Measurements from ENCODE around the gene MAP2K4. TPM values are rescaled to one million over a fixed set of nuclear protein-coding genes. Genes with fewer than 3 reads are reported as not detected.
A peak's percentile ranks its signal among the peaks of the same experiment; 100 is the strongest.

The MAP2K4 gene
- total and polyA plus RNA-seq, 2 experiments from 2014 or later = 43.4 to 76.9 TPM

- H3K9me3 ChIP-seq (ENCODE audit: low read depth) = no peaks in the 10 kb centered on the region
- peaks cover 9% of the 10 kb centered on the region for H3K4me1 ChIP-seq (ENCODE audit: low read depth)
- H3K27ac ChIP-seq = no peak overlapping the region
- H3K27me3 ChIP-seq = no peaks in the 10 kb centered on the region
- no peak for TF ChIP-seq CTCF (IDR thresholded peaks at IDR 0.05; ENCODE audit: low read depth, low read length)
- no peak overlapping the region for H3K4me3 ChIP-seq
- peaks cover 22% of the 10 kb centered on the region for H3K36me3 ChIP-seq
- no peak for DNase-seq (ENCODE audit: low read depth in 1 of 2, low spot score in 1 of 2)
These were observed 92.5 kb downstream of the MAP2K4 start for GRCh38 chr17:12113156-12113555.

DNA sequence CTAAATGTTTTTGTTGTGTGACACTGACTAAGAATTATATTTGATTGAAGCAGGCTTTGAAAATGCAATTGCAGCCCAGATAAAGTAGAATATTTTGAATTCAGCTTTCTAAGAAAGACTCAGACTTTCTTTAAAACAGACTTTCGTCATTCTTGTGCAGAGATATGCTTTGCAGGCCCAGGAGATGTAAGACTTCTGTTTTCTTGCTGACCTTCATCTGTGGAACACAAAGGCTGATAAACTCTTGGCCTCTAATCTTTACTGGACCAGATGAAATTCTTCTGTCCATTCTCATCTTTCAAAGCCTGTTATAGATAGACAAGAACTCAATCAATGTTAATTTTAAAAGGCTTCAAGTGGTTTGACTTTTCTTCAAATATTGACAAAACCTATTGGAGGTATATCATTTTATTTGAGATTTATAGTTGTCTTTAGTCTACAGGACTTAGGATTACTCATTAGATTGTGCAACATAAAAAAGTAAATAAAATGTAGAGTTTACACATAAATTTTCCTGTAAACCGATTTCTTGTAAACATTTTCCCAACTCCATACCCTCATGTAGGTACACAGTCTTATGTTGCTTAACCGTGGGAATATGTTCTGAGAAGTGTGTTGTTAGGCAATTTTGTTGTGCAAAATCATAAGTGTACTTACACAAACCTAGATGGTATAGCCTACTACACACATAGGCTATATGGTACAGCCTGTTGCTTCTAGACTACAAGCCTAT lies 94.2 kb downstream of the MAP2K4 start:
- no peaks in the 10 kb centered on the region for H3K9me3 ChIP-seq (ENCODE audit: low read depth)
- DNase-seq (ENCODE audit: low read depth in 1 of 2, low spot score in 1 of 2) = no peak
- no peak overlapping the region for H3K4me3 ChIP-seq
- H3K27me3 ChIP-seq = no peaks in the 10 kb centered on the region
- H3K4me1 ChIP-seq (ENCODE audit: low read depth) = peaks cover 9% of the 10 kb centered on the region
- H3K36me3 ChIP-seq = peaks cover 22% of the 10 kb centered on the region
- TF ChIP-seq CTCF (IDR thresholded peaks at IDR 0.05; ENCODE audit: low read depth, low read length) = no peak
- H3K27ac ChIP-seq = peak overlapping the region; percentile 68

DNA sequence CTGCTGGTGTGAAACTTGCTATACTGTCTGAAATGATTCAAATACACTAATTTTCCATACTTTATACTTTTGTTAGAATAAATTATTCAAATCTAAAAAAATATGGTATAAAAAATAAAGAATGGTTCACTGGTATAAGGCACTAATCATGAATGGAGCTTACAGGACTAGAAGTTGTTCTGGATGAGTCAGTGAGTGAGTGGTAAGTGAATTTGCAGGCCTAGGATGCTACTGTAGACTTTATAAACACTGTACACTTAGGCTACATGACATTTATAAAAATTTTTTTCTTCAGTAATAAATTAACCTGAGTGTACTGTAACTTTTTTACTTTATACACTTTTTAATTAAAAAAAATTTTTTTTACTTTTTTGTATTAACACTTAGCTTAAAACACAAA lies 95.5 kb downstream of the MAP2K4 start:
- H3K27ac ChIP-seq = peak overlapping the region; percentile 68
- peaks cover 9% of the 10 kb centered on the region for H3K4me1 ChIP-seq (ENCODE audit: low read depth)
- DNase-seq (ENCODE audit: low read depth in 1 of 2, low spot score in 1 of 2) = no peak
- no peaks in the 10 kb centered on the region for H3K27me3 ChIP-seq
- no peaks in the 10 kb centered on the region for H3K9me3 ChIP-seq (ENCODE audit: low read depth)
- H3K36me3 ChIP-seq = peaks cover 22% of the 10 kb centered on the region
- no peak overlapping the region for H3K4me3 ChIP-seq
- no peak for TF ChIP-seq CTCF (IDR thresholded peaks at IDR 0.05; ENCODE audit: low read depth, low read length)

GRCh38 chr17:12118617-12119016 lies 97.9 kb downstream of the MAP2K4 start:
- TF ChIP-seq CTCF (IDR thresholded peaks at IDR 0.05; ENCODE audit: low read depth, low read length) = no peak
- Histone ChIP-seq H3K36me3 (peaks cover 10% of the 10 kb centered on the region), H3K27me3 (no peaks in the 10 kb centered on the region), H3K4me3 (no peak overlapping the region), H3K4me1 (ENCODE audit: low read depth) (peaks cover 16% of the 10 kb centered on the region), H3K9me3 (ENCODE audit: low read depth) (no peaks in the 10 kb centered on the region), H3K27ac (no peak overlapping the region)
- DNase-seq (ENCODE audit: low read depth in 1 of 2, low spot score in 1 of 2) = no peak

- no peak overlapping the region for H3K4me3 ChIP-seq
- no peak overlapping the region for H3K27ac ChIP-seq
- peaks cover 7% of the 10 kb centered on the region for H3K4me1 ChIP-seq (ENCODE audit: low read depth)
- no peaks in the 10 kb centered on the region for H3K27me3 ChIP-seq
- H3K36me3 ChIP-seq = peaks cover 24% of the 10 kb centered on the region
- H3K9me3 ChIP-seq (ENCODE audit: low read depth) = no peaks in the 10 kb centered on the region
- DNase-seq (ENCODE audit: low read depth in 1 of 2, low spot score in 1 of 2) = no peak
- TF ChIP-seq CTCF (IDR thresholded peaks at IDR 0.05; ENCODE audit: low read depth, low read length) = no peak
These were observed 101.4 kb downstream of the MAP2K4 start for GRCh38 chr17:12122075-12122474.

Data from cardiac muscle cell (in vitro differentiated cells and primary cell).